ENCODE data around the gene SDK1. TPM values are rescaled to one million over a fixed set of nuclear protein-coding genes. Genes with fewer than 3 reads are reported as not detected.

The SDK1 gene
- total RNA-seq, 4 donors from 2014 or later, result 2.0 to 9.3 (median 3.8) TPM

- TF ChIP-seq CTCF (IDR thresholded peaks at IDR 0.05) (no peak), POLR2A (IDR thresholded peaks at IDR 0.05) (no peak)
- no peak overlapping the region for H3K27ac ChIP-seq
- 60 to 84% methylated on average over 1 of the region's 1 CpG for WGBS, 2 donors
- H3K4me3 ChIP-seq, result no peak overlapping the region
- H3K4me1 ChIP-seq, result peaks cover 0 to 6% (median 0%) of the 10 kb centered on the region in 3 donors
- peaks cover 0 to 4% (median 0%) of the 10 kb centered on the region in 4 donors for H3K27me3 ChIP-seq
- no peaks in the 10 kb centered on the region for H3K36me3 ChIP-seq
- H3K9me3 ChIP-seq, result no peaks in the 10 kb centered on the region
- DNase-seq, result no peak
- intact Hi-C loops (cut with DNase I), result no loop called here
Observed at GRCh38 chr7:3367261-3367660, 66.2 kb downstream of the SDK1 start.

- WGBS, 2 donors, result 77 to 92% methylated on average over 9 of the region's 9 CpGs
- no peak for DNase-seq
- no peak overlapping the region for H3K4me3 ChIP-seq
- H3K27ac ChIP-seq, result no peak overlapping the region
- no peak for TF ChIP-seq POLR2A (IDR thresholded peaks at IDR 0.05)
- no peak for TF ChIP-seq CTCF (IDR thresholded peaks at IDR 0.05)
- no peaks in the 10 kb centered on the region for H3K9me3 ChIP-seq
- H3K4me1 ChIP-seq, result peaks cover 0 to 6% (median 0%) of the 10 kb centered on the region in 3 donors
- H3K36me3 ChIP-seq, result no peaks in the 10 kb centered on the region
- H3K27me3 ChIP-seq, result peaks cover 0 to 4% (median 0%) of the 10 kb centered on the region in 4 donors
- intact Hi-C loops (cut with DNase I), result no loop called here
Observed at GRCh38 chr7:3370068-3370830, 69.2 kb downstream of the SDK1 start.

- Histone ChIP-seq H3K4me3 (no peak overlapping the region), H3K9me3 (no peaks in the 10 kb centered on the region), H3K27me3 (peaks cover 0 to 4% (median 0%) of the 10 kb centered on the region in 4 donors), H3K27ac (no peak overlapping the region), H3K36me3 (no peaks in the 10 kb centered on the region), H3K4me1 (peaks cover 0 to 6% (median 0%) of the 10 kb centered on the region in 3 donors)
- no peak for DNase-seq
- intact Hi-C loops (cut with DNase I), result no loop called here
- 95 to 98% methylated on average over 5 to 7 of the region's 7 CpGs for WGBS, 2 donors
- no peak for TF ChIP-seq POLR2A (IDR thresholded peaks at IDR 0.05)
- TF ChIP-seq CTCF (IDR thresholded peaks at IDR 0.05), result no peak
Observed at GRCh38 chr7:3370921-3371320, 69.9 kb downstream of the SDK1 start.

GRCh38 chr7:3371601-3372000 lies 70.5 kb downstream of the SDK1 start:
- Histone ChIP-seq H3K9me3 (no peaks in the 10 kb centered on the region), H3K4me1 (peaks cover 0 to 6% (median 0%) of the 10 kb centered on the region in 3 donors), H3K27me3 (peaks cover 0 to 4% (median 0%) of the 10 kb centered on the region in 4 donors), H3K36me3 (no peaks in the 10 kb centered on the region), H3K27ac (no peak overlapping the region), H3K4me3 (no peak overlapping the region)
- intact Hi-C loops (cut with DNase I), result no loop called here
- 59 to 69% methylated on average over 4 of the region's 4 CpGs for WGBS, 2 donors
- no peak for TF ChIP-seq CTCF (IDR thresholded peaks at IDR 0.05)
- TF ChIP-seq POLR2A (IDR thresholded peaks at IDR 0.05), result no peak
- no peak for DNase-seq

GRCh38 chr7:3374239-3374638 lies 73.2 kb downstream of the SDK1 start:
- H3K27ac ChIP-seq, result no peak overlapping the region
- TF ChIP-seq POLR2A (IDR thresholded peaks at IDR 0.05) (no peak), CTCF (IDR thresholded peaks at IDR 0.05) (no peak)
- no peak for DNase-seq
- peaks cover 0 to 4% (median 0%) of the 10 kb centered on the region in 4 donors for H3K27me3 ChIP-seq
- 74 to 75% methylated on average over 2 of the region's 2 CpGs for WGBS, 2 donors
- H3K36me3 ChIP-seq, result no peaks in the 10 kb centered on the region
- intact Hi-C loops (cut with DNase I), result no loop called here
- no peaks in the 10 kb centered on the region for H3K9me3 ChIP-seq
- H3K4me3 ChIP-seq, result no peak overlapping the region
- H3K4me1 ChIP-seq, result no peaks in the 10 kb centered on the region
